ENCODE data around the gene PEX19. TPM values are rescaled to one million over a fixed set of nuclear protein-coding genes. Genes with fewer than 3 reads are reported as not detected.

PEX19 gene
- total RNA-seq, 6 donors from 2014 or later, result 28.3 to 69.1 (median 40.6) TPM

- H3K4me1 ChIP-seq, result peaks cover 0 to 1% (median 0%) of the 10 kb centered on the region in 4 donors
- ATAC-seq (ENCODE audit: low FRiP score in 2 of 2) (no peak), DNase-seq (no peak)
- H3K27me3 ChIP-seq, result no peaks in the 10 kb centered on the region
- H3K36me3 ChIP-seq, result peaks cover 31 to 96% (median 54%) of the 10 kb centered on the region in 4 donors
- H3K27ac ChIP-seq, result no peak overlapping the region
- H3K4me3 ChIP-seq, result no peak overlapping the region
- H3K9me3 ChIP-seq, result no peaks in the 10 kb centered on the region
- no peak for TF ChIP-seq POLR2A (IDR thresholded peaks at IDR 0.05)
- no peak for TF ChIP-seq EP300 (IDR thresholded peaks at IDR 0.05)
- TF ChIP-seq CTCF (IDR thresholded peaks at IDR 0.05), result no peak
- no peak for TF ChIP-seq POLR2AphosphoS5 (IDR thresholded peaks at IDR 0.05)
- WGBS, 2 donors, result 94 to 97% methylated on average over 2 of the region's 2 CpGs
Observed at GRCh38 chr1:160237558-160237957, 47.4 kb downstream of the PEX19 start.

- Histone ChIP-seq H3K27ac (no peak overlapping the region), H3K4me3 (no peak overlapping the region), H3K36me3 (peaks cover 31 to 98% (median 57%) of the 10 kb centered on the region in 4 donors), H3K4me1 (no peaks in the 10 kb centered on the region), H3K9me3 (no peaks in the 10 kb centered on the region), H3K27me3 (no peaks in the 10 kb centered on the region)
- TF ChIP-seq CTCF (IDR thresholded peaks at IDR 0.05), result no peak
- TF ChIP-seq POLR2AphosphoS5 (IDR thresholded peaks at IDR 0.05), result no peak
- no peak for TF ChIP-seq POLR2A (IDR thresholded peaks at IDR 0.05)
- TF ChIP-seq EP300 (IDR thresholded peaks at IDR 0.05), result no peak
- WGBS, 2 donors, result 90 to 93% methylated on average over 5 of the region's 5 CpGs
- no peak for ATAC-seq (ENCODE audit: low FRiP score in 2 of 2)
- no peak for DNase-seq
Observed at GRCh38 chr1:160236806-160237205, 48.1 kb downstream of the PEX19 start.

GRCh38 chr1:160232911-160233310, 52.0 kb downstream of the PEX19 start:
- H3K36me3 ChIP-seq, result peaks cover 34 to 99% (median 64%) of the 10 kb centered on the region in 4 donors
- H3K4me1 ChIP-seq, result no peaks in the 10 kb centered on the region
- H3K27ac ChIP-seq, result no peak overlapping the region
- DNase-seq (no peak), ATAC-seq (ENCODE audit: low FRiP score in 2 of 2) (no peak)
- TF ChIP-seq CTCF (IDR thresholded peaks at IDR 0.05) (no peak), POLR2AphosphoS5 (IDR thresholded peaks at IDR 0.05) (no peak), POLR2A (IDR thresholded peaks at IDR 0.05) (no peak), EP300 (IDR thresholded peaks at IDR 0.05) (no peak)
- H3K9me3 ChIP-seq, result no peaks in the 10 kb centered on the region
- H3K4me3 ChIP-seq, result no peak overlapping the region
- H3K27me3 ChIP-seq, result no peaks in the 10 kb centered on the region

- H3K27me3 ChIP-seq, result no peaks in the 10 kb centered on the region
- peaks cover 46 to 97% (median 70%) of the 10 kb centered on the region in 4 donors for H3K36me3 ChIP-seq
- DNase-seq (no peak), ATAC-seq (ENCODE audit: low FRiP score in 2 of 2) (no peak)
- no peak overlapping the region for H3K4me3 ChIP-seq
- TF ChIP-seq CTCF (IDR thresholded peaks at IDR 0.05) (no peak), POLR2AphosphoS5 (IDR thresholded peaks at IDR 0.05) (no peak)
- H3K27ac ChIP-seq, result no peak overlapping the region
- H3K4me1 ChIP-seq, result peaks cover 0 to 10% (median 0%) of the 10 kb centered on the region in 4 donors
- H3K9me3 ChIP-seq, result no peaks in the 10 kb centered on the region
Observed at GRCh38 chr1:160228431-160228830, 56.5 kb downstream of the PEX19 start.

- peaks cover 0 to 10% (median 0%) of the 10 kb centered on the region in 4 donors for H3K4me1 ChIP-seq
- TF ChIP-seq POLR2A (IDR thresholded peaks at IDR 0.05) (no peak), EP300 (IDR thresholded peaks at IDR 0.05) (no peak), CTCF (IDR thresholded peaks at IDR 0.05) (no peak), POLR2AphosphoS5 (IDR thresholded peaks at IDR 0.05) (no peak)
- H3K4me3 ChIP-seq, result no peak overlapping the region
- ATAC-seq (ENCODE audit: low FRiP score in 2 of 2) (no peak), DNase-seq (no peak)
- H3K36me3 ChIP-seq, result peaks cover 50 to 97% (median 74%) of the 10 kb centered on the region in 4 donors
- H3K27ac ChIP-seq, result no peak overlapping the region
- H3K9me3 ChIP-seq, result no peaks in the 10 kb centered on the region
- 73 to 91% methylated on average over 1 of the region's 1 CpG for WGBS, 2 donors
- H3K27me3 ChIP-seq, result no peaks in the 10 kb centered on the region
Observed at GRCh38 chr1:160227561-160227960, 57.4 kb downstream of the PEX19 start.
